Activated CD4-positive, alpha-beta T cell treated with anti-CD3 and anti-CD28 coated beads, Interleukin-2, amount 50 U/mL, for 4 hours (primary cell): ENCODE data around the gene TSHZ2.
"Not testable (repeated sequence)": the region's sequence is repeated elsewhere in the genome, so short reads cannot be mapped to it uniquely, and the experiment has no call there.

Experiments
- DNase-seq, 2 experiments: peaks; one replicate each; pipeline ENCODE4 v3.0.0-alpha.2; 2020

TSHZ2 gene

GRCh38 chr20:52999040-52999439 is 26.9 kb downstream of the TSHZ2 start:
- no peak for DNase-seq

- no peak for DNase-seq
Observed at GRCh38 chr20:53001498-53002301, 29.5 kb downstream of the TSHZ2 start.

GRCh38 chr20:53002786-53003185 is 30.6 kb downstream of the TSHZ2 start:
- DNase-seq = no peak

GRCh38 chr20:53003420-53004154 is 31.4 kb downstream of the TSHZ2 start:
- no peak for DNase-seq

- DNase-seq = peak in 1 of 2 experiments; percentile 22
Observed at GRCh38 chr20:53004267-53004813, 32.2 kb downstream of the TSHZ2 start.

GRCh38 chr20:53009979-53010735 is 38.0 kb downstream of the TSHZ2 start:
- no peak for DNase-seq

- DNase-seq = no peak
Observed at GRCh38 chr20:53011640-53012039, 39.5 kb downstream of the TSHZ2 start.

- DNase-seq = no peak
Observed at GRCh38 chr20:53013183-53013582, 41.0 kb downstream of the TSHZ2 start.

- no peak for DNase-seq
Observed at GRCh38 chr20:53013847-53014246, 41.7 kb downstream of the TSHZ2 start.

GRCh38 chr20:53016071-53016470 is 43.9 kb downstream of the TSHZ2 start:
- DNase-seq = no peak

- DNase-seq = no peak
Observed at GRCh38 chr20:53016534-53017042, 44.4 kb downstream of the TSHZ2 start.

GRCh38 chr20:53017206-53017605 is 45.0 kb downstream of the TSHZ2 start:
- DNase-seq = no peak

- no peak for DNase-seq
Observed at GRCh38 chr20:53019464-53019863, 47.3 kb downstream of the TSHZ2 start.

GRCh38 chr20:53020376-53020775 is 48.2 kb downstream of the TSHZ2 start:
- DNase-seq = no peak

GRCh38 chr20:53020834-53021233 is 48.7 kb downstream of the TSHZ2 start:
- no peak for DNase-seq

GRCh38 chr20:53021934-53022333 is 49.8 kb downstream of the TSHZ2 start:
- DNase-seq = no peak

GRCh38 chr20:53023732-53024520 is 51.8 kb downstream of the TSHZ2 start:
- no peak for DNase-seq

GRCh38 chr20:53024653-53025052 is 52.5 kb downstream of the TSHZ2 start:
- DNase-seq = not testable (repeated sequence)

- no peak for DNase-seq
Observed at GRCh38 chr20:53027089-53027488, 54.9 kb downstream of the TSHZ2 start.

- peak; percentile 22 to 35 for DNase-seq
Observed at GRCh38 chr20:53028337-53029007, 56.3 kb downstream of the TSHZ2 start.

GRCh38 chr20:53030061-53030460 is 57.9 kb downstream of the TSHZ2 start:
- DNase-seq = no peak

- DNase-seq = no peak
Observed at GRCh38 chr20:53032046-53032445, 59.9 kb downstream of the TSHZ2 start.
